Measurements from ENCODE around the gene FREM2. TPM values are rescaled to one million over a fixed set of nuclear protein-coding genes. Genes with fewer than 3 reads are reported as not detected.

Gene FREM2
- total RNA-seq, 3 donors from 2014 or later = 0.33 to 0.96 (median 0.59) TPM

GRCh38 chr13:38880397-38880796 lies 193.5 kb downstream of the FREM2 start:
- intact Hi-C loops (cut with DNase I; ENCODE audit: low total_unique reads) = no loop called here
- Histone ChIP-seq H3K4me3 (no peak overlapping the region), H3K27ac (no peak overlapping the region), H3K4me1 (no peaks in the 10 kb centered on the region), H3K27me3 (no peaks in the 10 kb centered on the region), H3K36me3 (no peaks in the 10 kb centered on the region), H3K9me3 (no peaks in the 10 kb centered on the region)
- TF ChIP-seq POLR2AphosphoS5 (IDR thresholded peaks at IDR 0.05) (no peak), POLR2A (IDR thresholded peaks at IDR 0.05) (no peak), CTCF (IDR thresholded peaks at IDR 0.05) (no peak)
- no peak for DNase-seq (ENCODE audit: low spot score in 2 of 2)

- intact Hi-C loops (cut with DNase I; ENCODE audit: low total_unique reads) = no loop called here
- no peaks in the 10 kb centered on the region for H3K36me3 ChIP-seq
Observed at GRCh38 chr13:38883783-38884182, 196.9 kb downstream of the FREM2 start.

GRCh38 chr13:38888309-38888708 lies 201.4 kb downstream of the FREM2 start:
- TF ChIP-seq POLR2AphosphoS5 (IDR thresholded peaks at IDR 0.05) = no peak
- no peak for TF ChIP-seq CTCF (IDR thresholded peaks at IDR 0.05)
- TF ChIP-seq POLR2A (IDR thresholded peaks at IDR 0.05) = no peak
- no peaks in the 10 kb centered on the region for H3K9me3 ChIP-seq
- intact Hi-C loops (cut with DNase I; ENCODE audit: low total_unique reads) = no loop called here
- no peak overlapping the region for H3K27ac ChIP-seq
- no peaks in the 10 kb centered on the region for H3K27me3 ChIP-seq
- no peak overlapping the region for H3K4me3 ChIP-seq
- no peaks in the 10 kb centered on the region for H3K36me3 ChIP-seq
- no peaks in the 10 kb centered on the region for H3K4me1 ChIP-seq
- no peak for DNase-seq (ENCODE audit: low spot score in 2 of 2)

More at GRCh38 chr13:38883783-38884182, 196.9 kb downstream of the FREM2 start:
- no peaks in the 10 kb centered on the region for H3K27me3 ChIP-seq
- H3K4me3 ChIP-seq = no peak overlapping the region
- no peaks in the 10 kb centered on the region for H3K9me3 ChIP-seq
- H3K27ac ChIP-seq = no peak overlapping the region
- DNase-seq (ENCODE audit: low spot score in 2 of 2) = no peak
- H3K4me1 ChIP-seq = no peaks in the 10 kb centered on the region
- TF ChIP-seq CTCF (IDR thresholded peaks at IDR 0.05) (no peak), POLR2AphosphoS5 (IDR thresholded peaks at IDR 0.05) (no peak), POLR2A (IDR thresholded peaks at IDR 0.05) (no peak)

DNA sequence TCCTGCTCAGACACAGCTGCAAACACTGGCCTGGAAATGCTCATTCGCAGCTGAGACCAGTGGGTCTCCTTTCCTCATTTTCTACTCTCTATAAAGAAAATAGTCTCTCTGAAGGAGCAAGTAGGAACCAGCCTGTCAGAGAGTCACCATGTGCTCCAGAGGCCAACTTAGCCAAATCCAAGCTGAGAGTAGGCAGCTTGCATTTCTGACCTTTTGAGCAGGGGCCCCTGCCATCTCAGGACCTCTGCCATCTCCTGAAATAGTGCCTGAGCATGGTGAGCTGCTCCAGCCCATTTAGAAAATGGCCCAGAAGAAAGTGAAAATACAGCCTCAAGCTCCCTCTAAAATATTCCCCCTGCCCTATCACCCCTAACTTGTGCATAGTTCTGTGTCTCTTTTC lies 208.2 kb downstream of the FREM2 start:
- intact Hi-C loops (cut with DNase I; ENCODE audit: low total_unique reads) = no loop called here
- H3K4me1 ChIP-seq = no peaks in the 10 kb centered on the region

GRCh38 chr13:38897521-38897920 lies 210.6 kb downstream of the FREM2 start:
- Histone ChIP-seq H3K9me3 (peaks cover 0 to 5% of the 10 kb centered on the region in 2 donors), H3K27me3 (no peaks in the 10 kb centered on the region), H3K27ac (no peak overlapping the region), H3K36me3 (no peaks in the 10 kb centered on the region), H3K4me1 (no peaks in the 10 kb centered on the region), H3K4me3 (no peak overlapping the region)
- intact Hi-C loops (cut with DNase I; ENCODE audit: low total_unique reads) = no loop called here
- TF ChIP-seq CTCF (IDR thresholded peaks at IDR 0.05) (no peak), POLR2A (IDR thresholded peaks at IDR 0.05) (no peak), POLR2AphosphoS5 (IDR thresholded peaks at IDR 0.05) (no peak)
- no peak for DNase-seq (ENCODE audit: low spot score in 2 of 2)

More for the DNA sequence above, 208.2 kb downstream of the FREM2 start:
- TF ChIP-seq POLR2A (IDR thresholded peaks at IDR 0.05) (no peak), POLR2AphosphoS5 (IDR thresholded peaks at IDR 0.05) (no peak), CTCF (IDR thresholded peaks at IDR 0.05) (no peak)
- H3K36me3 ChIP-seq = no peaks in the 10 kb centered on the region
- no peak overlapping the region for H3K27ac ChIP-seq
- no peak for DNase-seq (ENCODE audit: low spot score in 2 of 2)
- no peak overlapping the region for H3K4me3 ChIP-seq
- H3K9me3 ChIP-seq = peaks cover 0 to 5% of the 10 kb centered on the region in 2 donors
- no peaks in the 10 kb centered on the region for H3K27me3 ChIP-seq

Measured in breast epithelium (tissue), 4 donors.